ENCODE results near the gene BOLL. TPM values are rescaled to one million over a fixed set of nuclear protein-coding genes. Genes with fewer than 3 reads are reported as not detected.
A peak's percentile ranks its signal among the peaks of the same experiment; 100 is the strongest.
"Not testable (repeated sequence)": the region's sequence is repeated elsewhere in the genome, so short reads cannot be mapped to it uniquely, and the experiment has no call there.

The BOLL gene
- total RNA-seq, 1 donor from 2014 or later = not detected

GRCh38 chr2:197710424-197711042 lies 74.6 kb downstream of the BOLL start:
- Mint-ChIP-seq H3K9me3 (no peaks in the 10 kb centered on the region), H3K4me1 (ENCODE audit: low read depth) (peaks cover 46% of the 10 kb centered on the region), H3K27ac (no peak overlapping the region), H3K27me3 (ENCODE audit: low read depth) (no peaks in the 10 kb centered on the region), H3K4me3 (ENCODE audit: low read depth) (no peak overlapping the region), H3K36me3 (ENCODE audit: low read depth) (peaks cover 47% of the 10 kb centered on the region)
- intact Hi-C loops (cut with micrococcal nuclease) = no loop called here
- DNase-seq (ENCODE audit: low spot score) = no peak

GRCh38 chr2:197709140-197709539 lies 76.0 kb downstream of the BOLL start:
- intact Hi-C loops (cut with micrococcal nuclease) = loop anchor here (5.0 to 10.0 kb wide), 3 partner anchors 277 to 416 kb away; no protein-coding TSS in a partner anchor

GRCh38 chr2:197708331-197708730 lies 76.8 kb downstream of the BOLL start:
- no peak for DNase-seq (ENCODE audit: low spot score)
- Mint-ChIP-seq H3K27me3 (ENCODE audit: low read depth) (no peaks in the 10 kb centered on the region), H3K27ac (no peak overlapping the region), H3K9me3 (no peaks in the 10 kb centered on the region), H3K36me3 (ENCODE audit: low read depth) (peaks cover 45% of the 10 kb centered on the region), H3K4me1 (ENCODE audit: low read depth) (peaks cover 51% of the 10 kb centered on the region), H3K4me3 (ENCODE audit: low read depth) (peak overlapping the region; percentile 66)
- intact Hi-C loops (cut with micrococcal nuclease) = loop anchor here (1.0 to 10.0 kb wide), 4 partner anchors 276 to 588 kb away; no protein-coding TSS in a partner anchor

More at GRCh38 chr2:197709140-197709539, 76.0 kb downstream of the BOLL start:
- H3K9me3 Mint-ChIP-seq; DNase-seq (ENCODE audit: low spot score); H3K27me3 Mint-ChIP-seq (ENCODE audit: low read depth); H3K4me3 Mint-ChIP-seq (ENCODE audit: low read depth); H3K27ac Mint-ChIP-seq: not testable (repeated sequence)
- Mint-ChIP-seq H3K36me3 (ENCODE audit: low read depth) (peaks cover 45% of the 10 kb centered on the region), H3K4me1 (ENCODE audit: low read depth) (peaks cover 50% of the 10 kb centered on the region)

- DNase-seq (ENCODE audit: low spot score) = no peak
- Mint-ChIP-seq H3K4me1 (ENCODE audit: low read depth) (peaks cover 43% of the 10 kb centered on the region), H3K27ac (no peak overlapping the region), H3K36me3 (ENCODE audit: low read depth) (peaks cover 38% of the 10 kb centered on the region), H3K4me3 (ENCODE audit: low read depth) (peak overlapping the region; percentile 92), H3K9me3 (peaks cover 2% of the 10 kb centered on the region), H3K27me3 (ENCODE audit: low read depth) (no peaks in the 10 kb centered on the region)
- intact Hi-C loops (cut with micrococcal nuclease) = loop anchor here (1.0 to 10.0 kb wide), 6 partner anchors 71 to 589 kb away; partner anchors contain the start of gene MOB4
Observed at GRCh38 chr2:197707316-197708213, 77.6 kb downstream of the BOLL start.

- Mint-ChIP-seq H3K36me3 (ENCODE audit: low read depth) (peaks cover 38% of the 10 kb centered on the region), H3K4me3 (ENCODE audit: low read depth) (peak overlapping the region; percentile 92), H3K27ac (no peak overlapping the region), H3K4me1 (ENCODE audit: low read depth) (peaks cover 43% of the 10 kb centered on the region), H3K27me3 (ENCODE audit: low read depth) (no peaks in the 10 kb centered on the region), H3K9me3 (peaks cover 3% of the 10 kb centered on the region)
- intact Hi-C loops (cut with micrococcal nuclease) = loop anchor here (1.0 to 10.0 kb wide), 5 partner anchors 71 to 418 kb away; partner anchors contain the start of gene MOB4
- no peak for DNase-seq (ENCODE audit: low spot score)
Observed at GRCh38 chr2:197706839-197707207, 78.3 kb downstream of the BOLL start.

GRCh38 chr2:197705912-197706838 lies 78.9 kb downstream of the BOLL start:
- Mint-ChIP-seq H3K4me3 (ENCODE audit: low read depth) (peak overlapping the region; percentile 92), H3K36me3 (ENCODE audit: low read depth) (peaks cover 33% of the 10 kb centered on the region), H3K27ac (peak overlapping the region; percentile 81), H3K9me3 (peaks cover 3% of the 10 kb centered on the region), H3K27me3 (ENCODE audit: low read depth) (no peaks in the 10 kb centered on the region), H3K4me1 (ENCODE audit: low read depth) (peaks cover 45% of the 10 kb centered on the region)
- peak; percentile 39 for DNase-seq (ENCODE audit: low spot score)
- intact Hi-C loops (cut with micrococcal nuclease) = loop anchor here (1.0 to 10.0 kb wide), 6 partner anchors 206 to 1067 kb away; partner anchors contain the start of genes CCDC150, COQ10B and HSPE1

- H3K9me3 Mint-ChIP-seq = peaks cover 6% of the 10 kb centered on the region
- peaks cover 49% of the 10 kb centered on the region for H3K4me1 Mint-ChIP-seq (ENCODE audit: low read depth)
- H3K36me3 Mint-ChIP-seq (ENCODE audit: low read depth) = peaks cover 31% of the 10 kb centered on the region
- H3K27ac Mint-ChIP-seq = peak within 1 kb of the TSS; percentile 85
- peak; percentile 90 for DNase-seq (ENCODE audit: low spot score)
- H3K4me3 Mint-ChIP-seq (ENCODE audit: low read depth) = peak within 1 kb of the TSS; percentile 92
- H3K27me3 Mint-ChIP-seq (ENCODE audit: low read depth) = no peaks in the 10 kb centered on the region
- intact Hi-C loops (cut with micrococcal nuclease) = loop anchor here (1.0 to 10.0 kb wide), 6 partner anchors 205 to 1066 kb away; partner anchors contain the start of genes CCDC150, COQ10B and HSPE1
Observed at GRCh38 chr2:197705121-197705911, 79.8 kb downstream of the BOLL start, which contains the start of gene MARS2. Gene MARS2, plus strand, starts transcription at chr2:197705369. Its CDS starts 37 bp downstream, at chr2:197705406.

GRCh38 chr2:197704434-197705120 lies 80.5 kb downstream of the BOLL start:
- Mint-ChIP-seq H3K36me3 (ENCODE audit: low read depth) (peaks cover 24% of the 10 kb centered on the region), H3K4me3 (ENCODE audit: low read depth) (peak overlapping the region; percentile 78), H3K27me3 (ENCODE audit: low read depth) (no peaks in the 10 kb centered on the region), H3K27ac (peak overlapping the region; percentile 85), H3K9me3 (peaks cover 6% of the 10 kb centered on the region), H3K4me1 (ENCODE audit: low read depth) (peaks cover 42% of the 10 kb centered on the region)
- intact Hi-C loops (cut with micrococcal nuclease) = loop anchor here (1.0 to 10.0 kb wide), 6 partner anchors 204 to 1065 kb away; partner anchors contain the start of genes CCDC150, COQ10B and HSPE1
- no peak for DNase-seq (ENCODE audit: low spot score)

GRCh38 chr2:197700960-197701359 lies 84.2 kb downstream of the BOLL start:
- Mint-ChIP-seq H3K9me3 (peaks cover 13% of the 10 kb centered on the region), H3K4me3 (ENCODE audit: low read depth) (no peak overlapping the region), H3K27ac (no peak overlapping the region), H3K4me1 (ENCODE audit: low read depth) (peaks cover 23% of the 10 kb centered on the region), H3K36me3 (ENCODE audit: low read depth) (no peaks in the 10 kb centered on the region), H3K27me3 (ENCODE audit: low read depth) (peaks cover 2% of the 10 kb centered on the region)
- no peak for DNase-seq (ENCODE audit: low spot score)
- intact Hi-C loops (cut with micrococcal nuclease) = loop anchor here (10.0 kb wide), 2 partner anchors 344 to 424 kb away; no protein-coding TSS in a partner anchor

- Mint-ChIP-seq H3K4me1 (ENCODE audit: low read depth) (peaks cover 21% of the 10 kb centered on the region), H3K9me3 (peaks cover 13% of the 10 kb centered on the region)
- intact Hi-C loops (cut with micrococcal nuclease) = loop anchor here (10.0 kb wide), 2 partner anchors 345 to 425 kb away; no protein-coding TSS in a partner anchor
- H3K27me3 Mint-ChIP-seq (ENCODE audit: low read depth); H3K27ac Mint-ChIP-seq; H3K4me3 Mint-ChIP-seq (ENCODE audit: low read depth); H3K36me3 Mint-ChIP-seq (ENCODE audit: low read depth); DNase-seq (ENCODE audit: low spot score): not testable (repeated sequence)
Observed at GRCh38 chr2:197699724-197700123, 85.4 kb downstream of the BOLL start.

- intact Hi-C loops (cut with micrococcal nuclease); H3K36me3 Mint-ChIP-seq (ENCODE audit: low read depth); DNase-seq (ENCODE audit: low spot score); H3K4me3 Mint-ChIP-seq (ENCODE audit: low read depth); H3K27ac Mint-ChIP-seq; H3K27me3 Mint-ChIP-seq (ENCODE audit: low read depth); H3K9me3 Mint-ChIP-seq: not testable (repeated sequence)
- peaks cover 16% of the 10 kb centered on the region for H3K4me1 Mint-ChIP-seq (ENCODE audit: low read depth)
Observed at GRCh38 chr2:197696571-197696970, 88.5 kb downstream of the BOLL start.

Data from activated T-helper 2 cell treated with anti-CD3 and anti-CD28 coated beads, Interferon-gamma antibody, Interleukin-2, Interleukin-4, amounts not matched to agents 10 μg/mL and 5 μg/mL and 100 μg/mL, durations not matched to agents 14 hours and 24 hours and 36 hours (primary cell).